ENCODE measurements around the gene CHMP2A. TPM values are rescaled to one million over a fixed set of nuclear protein-coding genes. Genes with fewer than 3 reads are reported as not detected.

Gene CHMP2A
- total RNA-seq, 2 experiments from 2014 or later, result 88.3 to 90.0 TPM

DNA sequence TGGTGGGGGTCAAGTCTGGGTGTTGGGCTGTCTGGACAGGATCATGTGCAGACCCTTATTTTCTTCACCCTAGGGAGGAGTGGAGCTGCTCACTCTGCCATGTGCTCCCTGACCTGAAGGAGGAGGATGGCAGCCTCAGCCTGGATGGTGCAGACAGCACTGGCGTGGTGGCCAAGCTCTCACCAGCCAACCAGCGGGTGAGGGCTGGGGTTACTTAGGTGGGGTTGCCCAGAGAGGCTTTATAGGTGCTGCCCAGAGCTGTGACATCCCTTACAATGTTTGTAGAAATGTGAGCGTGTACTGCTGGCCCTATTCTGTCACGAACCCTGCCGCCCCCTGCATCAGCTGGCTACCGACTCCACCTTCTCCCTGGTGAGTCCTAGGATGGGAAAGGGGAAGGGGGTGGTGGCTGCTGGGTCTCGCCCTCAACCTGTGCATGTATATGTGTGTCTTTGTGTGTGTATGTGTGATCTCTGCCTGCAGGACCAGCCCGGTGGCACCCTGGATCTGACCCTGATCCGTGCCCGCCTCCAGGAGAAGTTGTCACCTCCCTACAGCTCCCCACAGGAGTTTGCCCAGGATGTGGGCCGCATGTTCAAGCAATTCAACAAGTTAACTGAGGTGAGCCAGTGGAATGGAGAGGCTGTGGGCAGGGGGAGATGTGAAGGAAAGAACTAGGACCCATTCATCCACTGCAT, 5.1 kb downstream of the CHMP2A start:
- TF ChIP-seq, protein P1, sequence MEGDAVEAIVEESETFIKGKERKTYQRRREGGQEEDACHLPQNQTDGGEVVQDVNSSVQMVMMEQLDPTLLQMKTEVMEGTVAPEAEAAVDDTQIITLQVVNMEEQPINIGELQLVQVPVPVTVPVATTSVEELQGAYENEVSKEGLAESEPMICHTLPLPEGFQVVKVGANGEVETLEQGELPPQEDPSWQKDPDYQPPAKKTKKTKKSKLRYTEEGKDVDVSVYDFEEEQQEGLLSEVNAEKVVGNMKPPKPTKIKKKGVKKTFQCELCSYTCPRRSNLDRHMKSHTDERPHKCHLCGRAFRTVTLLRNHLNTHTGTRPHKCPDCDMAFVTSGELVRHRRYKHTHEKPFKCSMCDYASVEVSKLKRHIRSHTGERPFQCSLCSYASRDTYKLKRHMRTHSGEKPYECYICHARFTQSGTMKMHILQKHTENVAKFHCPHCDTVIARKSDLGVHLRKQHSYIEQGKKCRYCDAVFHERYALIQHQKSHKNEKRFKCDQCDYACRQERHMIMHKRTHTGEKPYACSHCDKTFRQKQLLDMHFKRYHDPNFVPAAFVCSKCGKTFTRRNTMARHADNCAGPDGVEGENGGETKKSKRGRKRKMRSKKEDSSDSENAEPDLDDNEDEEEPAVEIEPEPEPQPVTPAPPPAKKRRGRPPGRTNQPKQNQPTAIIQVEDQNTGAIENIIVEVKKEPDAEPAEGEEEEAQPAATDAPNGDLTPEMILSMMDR (IDR thresholded peaks at IDR 0.05), result no peak
- H3K4me1 Mint-ChIP-seq (ENCODE audit: low read depth), result peaks cover 42% of the 10 kb centered on the region
- no peak for DNase-seq
- no peak overlapping the region for H3K4me3 Mint-ChIP-seq
- H3K36me3 Mint-ChIP-seq (ENCODE audit: low read depth), result peaks cover 83% of the 10 kb centered on the region
- ChIA-PET CTCF (no interaction called here), POLR2A (interaction anchor here (0.8 to 13.1 kb wide), 4 partner anchors 7 to 33 kb away, joined by 4 to 164 read pairs (median 4); partner anchors contain the start of gene ZBTB45)
- H3K27me3 Mint-ChIP-seq, result no peaks in the 10 kb centered on the region
- H3K27ac Mint-ChIP-seq, result peak overlapping the region; percentile 10
- ATAC-seq, result no peak
- intact Hi-C loops (cut with micrococcal nuclease), result no loop called here
- no peaks in the 10 kb centered on the region for H3K9me3 Mint-ChIP-seq

DNA sequence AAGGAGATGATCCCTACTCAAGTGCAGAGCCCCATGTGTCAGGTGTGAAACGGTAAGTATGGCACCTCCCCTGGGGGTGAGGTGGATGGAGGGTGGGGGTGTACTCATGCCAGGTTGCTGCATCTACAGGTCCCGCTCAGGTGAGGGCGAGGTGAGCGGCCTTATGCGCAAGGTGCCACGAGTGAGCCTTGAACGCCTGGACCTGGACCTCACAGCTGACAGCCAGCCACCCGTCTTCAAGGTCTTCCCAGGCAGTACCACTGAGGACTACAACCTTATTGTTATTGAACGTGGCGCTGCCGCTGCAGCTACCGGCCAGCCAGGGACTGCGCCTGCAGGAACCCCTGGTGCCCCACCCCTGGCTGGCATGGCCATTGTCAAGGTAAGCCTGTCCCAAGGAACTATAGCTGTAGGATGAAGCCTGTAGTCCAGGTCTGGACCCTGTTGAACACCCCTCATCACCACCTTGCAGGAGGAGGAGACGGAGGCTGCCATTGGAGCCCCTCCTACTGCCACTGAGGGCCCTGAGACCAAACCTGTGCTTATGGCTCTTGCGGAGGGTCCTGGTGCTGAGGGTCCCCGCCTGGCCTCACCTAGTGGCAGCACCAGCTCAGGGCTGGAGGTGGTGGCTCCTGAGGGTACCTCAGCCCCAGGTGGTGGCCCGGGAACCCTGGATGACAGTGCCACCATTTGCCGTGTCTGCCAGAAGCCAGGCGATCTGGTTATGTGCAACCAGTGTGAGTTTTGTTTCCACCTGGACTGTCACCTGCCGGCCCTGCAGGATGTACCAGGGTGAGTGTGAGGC, 5.8 kb downstream of the CHMP2A start:
- intact Hi-C loops (cut with micrococcal nuclease), result no loop called here
- no peak overlapping the region for H3K4me3 Mint-ChIP-seq
- ChIA-PET CTCF (no interaction called here), POLR2A (interaction anchor here (0.8 to 13.1 kb wide), 4 partner anchors 8 to 32 kb away, joined by 4 to 164 read pairs (median 4); partner anchors contain the start of gene ZBTB45)
- no peak overlapping the region for H3K27ac Mint-ChIP-seq
- peaks cover 40% of the 10 kb centered on the region for H3K4me1 Mint-ChIP-seq (ENCODE audit: low read depth)
- no peaks in the 10 kb centered on the region for H3K9me3 Mint-ChIP-seq
- TF ChIP-seq, protein P1 (IDR thresholded peaks at IDR 0.05), result no peak
- H3K36me3 Mint-ChIP-seq (ENCODE audit: low read depth), result peaks cover 77% of the 10 kb centered on the region
- ATAC-seq (no peak), DNase-seq (no peak)
- H3K27me3 Mint-ChIP-seq, result no peaks in the 10 kb centered on the region

DNA sequence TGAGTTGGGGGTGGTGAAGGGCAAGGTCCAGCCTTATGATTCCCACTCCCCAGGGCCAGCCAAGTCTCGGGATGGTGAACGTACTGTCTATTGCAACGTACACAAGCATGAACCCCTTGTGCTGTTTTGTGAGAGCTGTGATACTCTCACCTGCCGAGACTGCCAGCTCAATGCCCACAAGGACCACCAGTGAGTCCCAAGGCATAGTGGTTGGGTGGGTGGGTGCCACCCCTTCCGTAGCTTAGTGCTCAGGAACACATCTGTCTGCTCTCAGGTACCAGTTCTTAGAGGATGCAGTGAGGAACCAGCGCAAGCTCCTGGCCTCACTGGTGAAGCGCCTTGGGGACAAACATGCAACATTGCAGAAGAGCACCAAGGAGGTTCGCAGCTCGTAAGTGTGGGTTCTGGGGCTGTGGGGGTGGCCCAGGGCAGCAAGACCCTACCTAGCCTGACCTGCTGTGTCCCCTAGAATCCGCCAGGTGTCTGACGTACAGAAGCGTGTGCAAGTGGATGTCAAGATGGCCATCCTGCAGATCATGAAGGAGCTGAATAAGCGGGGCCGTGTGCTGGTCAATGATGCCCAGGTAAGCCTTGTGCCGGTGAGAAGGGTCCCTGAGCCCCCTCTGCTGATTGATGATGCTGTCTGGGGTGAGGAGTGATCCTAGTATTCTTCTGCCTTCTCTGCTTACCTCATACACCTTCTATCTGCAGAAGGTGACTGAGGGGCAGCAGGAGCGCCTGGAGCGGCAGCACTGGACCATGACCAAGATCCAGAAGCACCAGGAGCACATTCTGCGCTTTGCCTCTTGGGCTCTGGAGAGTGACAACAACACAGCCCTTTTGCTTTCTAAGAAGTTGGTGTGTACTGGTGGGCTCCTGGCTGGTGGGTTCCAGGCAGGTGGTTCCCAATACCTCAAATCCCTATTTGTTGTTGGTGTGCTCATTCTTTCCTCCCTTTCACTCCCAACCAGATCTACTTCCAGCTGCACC, 7.3 kb downstream of the CHMP2A start:
- peaks cover 2% of the 10 kb centered on the region for H3K27me3 Mint-ChIP-seq
- peak overlapping the region; percentile 92 for H3K27ac Mint-ChIP-seq
- H3K4me1 Mint-ChIP-seq (ENCODE audit: low read depth), result peaks cover 37% of the 10 kb centered on the region
- ChIA-PET CTCF (interaction anchor here (0.9 kb wide), 2 partner anchors 27 to 33 kb away, joined by 3 to 4 read pairs; no protein-coding TSS in a partner anchor), POLR2A (interaction anchor here (1.0 to 13.1 kb wide), 5 partner anchors 11 to 31 kb away, joined by 3 to 164 read pairs (median 5); partner anchors contain the start of genes UBE2M and ZBTB45)
- TF ChIP-seq, protein P1 (IDR thresholded peaks at IDR 0.05), result no peak
- DNase-seq (no peak), ATAC-seq (no peak)
- H3K9me3 Mint-ChIP-seq, result no peaks in the 10 kb centered on the region
- intact Hi-C loops (cut with micrococcal nuclease), result no loop called here
- peak overlapping the region; percentile 96 for H3K4me3 Mint-ChIP-seq
- peaks cover 65% of the 10 kb centered on the region for H3K36me3 Mint-ChIP-seq (ENCODE audit: low read depth)

DNA sequence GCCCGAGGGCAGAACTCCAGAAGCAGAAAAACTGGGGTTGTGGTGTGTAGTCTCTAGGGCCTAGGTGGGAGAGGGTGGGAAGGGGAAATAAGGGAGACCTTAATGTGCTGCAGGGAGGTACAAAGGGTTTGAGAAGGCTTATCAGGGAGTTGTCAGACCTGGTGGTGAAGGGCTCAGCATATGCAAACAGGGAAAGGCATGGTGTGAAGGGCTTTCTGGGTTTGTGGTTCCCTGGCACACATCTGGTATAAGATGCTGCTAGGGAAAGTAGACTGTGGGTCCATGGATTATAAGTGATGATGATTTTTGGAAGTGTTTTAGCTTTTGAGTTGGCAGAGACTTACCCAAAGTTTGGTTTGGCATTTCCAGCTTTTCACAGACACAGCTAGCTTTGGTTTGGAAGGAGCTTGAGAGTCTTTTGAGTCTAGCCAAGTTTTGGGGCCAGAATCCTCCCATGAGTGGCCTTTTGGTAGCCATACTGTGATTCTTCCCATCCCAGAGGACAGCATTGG, 8.8 kb downstream of the CHMP2A start:
- intact Hi-C loops (cut with micrococcal nuclease), result no loop called here
- peaks cover 52% of the 10 kb centered on the region for H3K36me3 Mint-ChIP-seq (ENCODE audit: low read depth)
- H3K4me3 Mint-ChIP-seq, result peak overlapping the region; percentile 96
- H3K27ac Mint-ChIP-seq, result peak overlapping the region; percentile 92
- H3K4me1 Mint-ChIP-seq (ENCODE audit: low read depth), result peaks cover 35% of the 10 kb centered on the region
- no peaks in the 10 kb centered on the region for H3K9me3 Mint-ChIP-seq
- ATAC-seq (no peak), DNase-seq (no peak)
- TF ChIP-seq, protein P1 (IDR thresholded peaks at IDR 0.05), result no peak
- ChIA-PET CTCF (no interaction called here), POLR2A (interaction anchor here (1.0 to 13.1 kb wide), 7 partner anchors 8 to 165 kb away, joined by 3 to 164 read pairs (median 27); partner anchors contain the start of genes CHMP2A, UBE2M, ZBTB45 and ZNF837)
- H3K27me3 Mint-ChIP-seq, result peaks cover 6% of the 10 kb centered on the region

All from activated CD8-positive, alpha-beta T cell treated with anti-CD3 and anti-CD28 coated beads for 36 hours (primary cell).